Osteoblast (primary cell): ENCODE data around the gene CDKAL1. TPM values are rescaled to one million over a fixed set of nuclear protein-coding genes. Genes with fewer than 3 reads are reported as not detected.
"Not testable (repeated sequence)": the region's sequence is repeated elsewhere in the genome, so short reads cannot be mapped to it uniquely, and the experiment has no call there.

Source experiments
- DNase-seq: peaks from one replicate; pipeline ENCODE4 v3.0.0; 2011; ENCODE audit warnings: low spot score, mixed read lengths; ENCODE audit not compliant: insufficient read length; ENCODE audit errors: missing footprints
- H2AFZ ChIP-seq: 2 replicates; pipeline ENCODE4 v1.6.0; 2011; ENCODE audit warnings: mild to moderate bottlenecking, low read length
- H3K27ac ChIP-seq: 2 replicates; pipeline ENCODE4 v1.5.1; 2011; ENCODE audit warnings: mild to moderate bottlenecking, low read depth, low read length, moderate library complexity
- H3K27me3 ChIP-seq: 2 replicates; pipeline ENCODE4 v1.6.0; 2012; ENCODE audit warnings: mild to moderate bottlenecking, control low read depth, inconsistent platforms, low read length, moderate library complexity; ENCODE audit not compliant: insufficient read depth
- H3K36me3 ChIP-seq: 2 replicates; pipeline ENCODE4 v1.5.1; 2011; ENCODE audit warnings: mild to moderate bottlenecking, low read length, control low read depth, moderate library complexity; ENCODE audit not compliant: insufficient read depth
- H3K4me1 ChIP-seq: 2 replicates; pipeline ENCODE4 v1.5.1; 2011; ENCODE audit warnings: mild to moderate bottlenecking, low read length, control low read depth, moderate library complexity; ENCODE audit not compliant: insufficient read depth
- H3K4me2 ChIP-seq: 2 replicates; pipeline ENCODE4 v1.6.0; 2011; ENCODE audit warnings: mild to moderate bottlenecking, low read length; ENCODE audit not compliant: insufficient read depth
- H3K4me3 ChIP-seq: fragments of 200-600 bp; sonication (generic); 3 replicates; pipeline ENCODE4 v1.5.1; 2012; ENCODE audit warnings: mild to moderate bottlenecking, low read length, inconsistent platforms; ENCODE audit not compliant: insufficient read depth
- H3K79me2 ChIP-seq: 2 replicates; pipeline ENCODE4 v1.6.0; 2012; ENCODE audit warnings: mild to moderate bottlenecking, low read length, control low read depth, inconsistent platforms; ENCODE audit not compliant: insufficient read depth
- H3K9me3 ChIP-seq: 2 replicates; pipeline ENCODE4 v1.5.1; 2011; ENCODE audit warnings: low read depth, low read length, control low read depth
- H4K20me1 ChIP-seq: 2 replicates; pipeline ENCODE4 v1.6.0; 2012; ENCODE audit warnings: mild to moderate bottlenecking, low read length, control low read depth; ENCODE audit not compliant: insufficient read depth
- CTCF ChIP-seq: IDR thresholded peaks from 2 replicates; pipeline ENCODE4 v1.5.1; 2011; ENCODE audit warnings: mild to moderate bottlenecking, low read depth, low read length, moderate library complexity; ENCODE audit errors: extremely low read depth
- total RNA-seq: library from RNA; depleted of rRNA; stranded (reverse); fragments of >200 nt; gene quantifications from 2 replicates; pipeline ENCODE4 v1.2.3, GENCODE V29; 2012

Gene CDKAL1
- total RNA-seq, 1 donor, result 18.5 TPM

GRCh38 chr6:21244897-21245470 lies 710.7 kb downstream of the CDKAL1 start:
- Histone ChIP-seq H3K4me1 (no peaks in the 10 kb centered on the region), H3K27me3 (no peaks in the 10 kb centered on the region), H3K36me3 (no peaks in the 10 kb centered on the region), H3K4me3 (no peak overlapping the region), H3K9me3 (no peaks in the 10 kb centered on the region), H3K4me2 (no peak overlapping the region), H4K20me1 (no peaks in the 10 kb centered on the region), H3K79me2 (no peaks in the 10 kb centered on the region), H3K27ac (no peak overlapping the region), H2AFZ (no peak overlapping the region)
- no peak for TF ChIP-seq CTCF
- DNase-seq, result no peak

- no peak overlapping the region for H3K4me2 ChIP-seq
- H3K27ac ChIP-seq, result no peak overlapping the region
- no peaks in the 10 kb centered on the region for H3K27me3 ChIP-seq
- H3K4me1 ChIP-seq, result no peaks in the 10 kb centered on the region
- no peak overlapping the region for H2AFZ ChIP-seq
- no peak overlapping the region for H3K4me3 ChIP-seq
- no peak for TF ChIP-seq CTCF
- no peaks in the 10 kb centered on the region for H3K9me3 ChIP-seq
- DNase-seq, result no peak
- H3K36me3 ChIP-seq, result no peaks in the 10 kb centered on the region
- H4K20me1 ChIP-seq, result no peaks in the 10 kb centered on the region
- no peaks in the 10 kb centered on the region for H3K79me2 ChIP-seq
Measured at GRCh38 chr6:21245488-21245887, 711.2 kb downstream of the CDKAL1 start.

GRCh38 chr6:21246075-21246474 lies 711.8 kb downstream of the CDKAL1 start:
- Histone ChIP-seq H3K79me2 (no peaks in the 10 kb centered on the region), H3K27me3 (no peaks in the 10 kb centered on the region), H3K36me3 (no peaks in the 10 kb centered on the region), H3K4me1 (no peaks in the 10 kb centered on the region), H3K4me2 (no peak overlapping the region), H3K27ac (no peak overlapping the region), H4K20me1 (no peaks in the 10 kb centered on the region), H2AFZ (no peak overlapping the region), H3K4me3 (no peak overlapping the region), H3K9me3 (no peaks in the 10 kb centered on the region)
- DNase-seq, result no peak
- TF ChIP-seq CTCF, result no peak

- not testable (repeated sequence) for H3K36me3 ChIP-seq, DNase-seq, H3K9me3 ChIP-seq, H3K4me2 ChIP-seq, H3K27ac ChIP-seq, H3K27me3 ChIP-seq, H4K20me1 ChIP-seq, H2AFZ ChIP-seq, H3K4me3 ChIP-seq, H3K4me1 ChIP-seq, H3K79me2 ChIP-seq
Measured at GRCh38 chr6:21254460-21254859, 720.2 kb downstream of the CDKAL1 start.
